Measurements from ENCODE around the gene LNPEP.
"Not testable (repeated sequence)": the region's sequence is repeated elsewhere in the genome, so short reads cannot be mapped to it uniquely, and the experiment has no call there.

The LNPEP gene

DNA sequence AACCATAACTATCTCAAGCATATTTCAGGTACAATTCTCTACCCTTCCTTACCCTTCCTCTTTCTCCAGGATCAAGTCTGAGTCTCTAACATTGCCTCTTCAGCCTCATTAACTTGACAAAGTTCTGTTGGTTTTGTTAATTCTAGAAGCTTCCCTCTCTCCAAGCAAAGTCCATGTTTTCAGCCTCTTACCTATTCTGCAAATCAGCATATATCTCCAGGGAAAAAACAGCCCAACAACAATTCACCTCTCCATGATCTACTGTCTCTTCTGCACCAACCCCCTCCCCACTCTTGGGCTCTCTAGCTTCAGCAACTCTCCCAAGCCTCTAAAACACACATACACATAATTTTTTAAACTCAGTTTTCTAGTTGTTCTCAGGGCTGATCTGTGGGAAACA, 134.4 kb downstream of the LNPEP start:
- Mint-ChIP-seq H3K4me3 (no peak overlapping the region), H3K27me3 (no peaks in the 10 kb centered on the region), H3K36me3 (ENCODE audit: low read depth) (no peaks in the 10 kb centered on the region), H3K9me3 (no peaks in the 10 kb centered on the region), H3K27ac (no peak overlapping the region), H3K4me1 (ENCODE audit: low read depth) (no peaks in the 10 kb centered on the region)

DNA sequence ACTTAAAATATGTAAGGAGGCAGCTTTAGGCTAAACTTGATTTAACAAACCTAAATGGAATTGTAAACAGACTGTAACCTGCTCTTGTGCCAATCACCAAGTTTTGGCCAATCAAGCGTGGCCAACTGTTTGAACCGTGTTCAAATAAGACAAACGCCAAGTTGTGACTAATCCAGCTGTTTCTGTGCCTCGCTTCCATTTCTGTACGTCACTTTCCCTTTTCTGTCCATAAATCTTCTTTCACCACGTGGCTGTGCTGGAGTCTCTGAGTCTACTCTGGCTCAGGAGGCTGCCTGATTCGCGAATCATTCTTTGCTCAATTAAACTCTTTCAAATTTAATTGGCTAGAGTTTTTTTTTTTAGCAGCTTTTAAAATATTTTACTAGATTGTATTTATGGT, 135.2 kb downstream of the LNPEP start:
- H3K4me3 Mint-ChIP-seq, result no peak overlapping the region
- H3K9me3 Mint-ChIP-seq, result no peaks in the 10 kb centered on the region
- H3K4me1 Mint-ChIP-seq (ENCODE audit: low read depth), result no peaks in the 10 kb centered on the region
- H3K27ac Mint-ChIP-seq, result no peak overlapping the region
- H3K36me3 Mint-ChIP-seq (ENCODE audit: low read depth), result no peaks in the 10 kb centered on the region
- H3K27me3 Mint-ChIP-seq, result no peaks in the 10 kb centered on the region

DNA sequence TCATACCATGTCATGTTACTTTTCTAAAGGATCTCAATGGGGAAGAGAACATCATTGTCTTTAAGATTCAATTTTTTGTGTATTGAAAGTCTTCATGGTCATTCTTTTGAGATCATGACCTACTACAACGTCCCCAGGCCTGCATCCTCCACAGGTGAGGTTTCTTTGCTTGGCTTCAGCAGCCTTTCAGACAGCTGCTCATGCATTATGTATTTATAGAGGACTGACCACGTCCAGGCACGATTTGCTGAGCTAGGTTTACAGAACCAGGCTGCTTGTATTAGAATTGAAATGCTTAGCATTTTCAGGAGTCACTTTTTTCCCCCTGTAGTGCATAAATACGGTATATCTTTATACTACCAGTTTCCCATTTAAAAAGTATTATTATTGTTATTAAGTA, 136.1 kb downstream of the LNPEP start:
- H3K9me3 Mint-ChIP-seq, result no peaks in the 10 kb centered on the region
- no peak overlapping the region for H3K27ac Mint-ChIP-seq
- no peaks in the 10 kb centered on the region for H3K36me3 Mint-ChIP-seq (ENCODE audit: low read depth)
- no peaks in the 10 kb centered on the region for H3K27me3 Mint-ChIP-seq
- no peaks in the 10 kb centered on the region for H3K4me1 Mint-ChIP-seq (ENCODE audit: low read depth)
- no peak overlapping the region for H3K4me3 Mint-ChIP-seq

DNA sequence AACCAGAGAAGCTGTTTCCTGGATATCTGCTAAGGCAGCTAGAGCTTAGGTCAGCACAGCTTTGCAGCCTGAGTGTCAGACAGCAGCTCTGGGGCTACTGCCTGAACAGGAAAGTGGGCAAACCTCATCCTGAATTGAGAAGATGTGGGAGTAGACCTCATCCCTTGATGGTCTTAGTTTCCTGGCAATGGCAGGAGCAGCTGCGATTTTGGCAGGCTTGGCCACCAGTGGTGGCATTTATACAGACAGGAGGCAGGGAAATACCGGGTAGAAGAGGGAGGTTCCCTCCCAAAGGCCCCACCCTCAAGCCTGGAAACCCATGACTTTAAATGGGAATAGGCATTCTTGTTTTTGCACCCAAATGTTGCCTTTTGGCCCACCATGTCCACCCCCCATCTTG, 136.8 kb downstream of the LNPEP start:
- Mint-ChIP-seq H3K27me3 (no peaks in the 10 kb centered on the region), H3K4me1 (ENCODE audit: low read depth) (no peaks in the 10 kb centered on the region), H3K4me3 (no peak overlapping the region), H3K9me3 (no peaks in the 10 kb centered on the region), H3K27ac (no peak overlapping the region), H3K36me3 (ENCODE audit: low read depth) (no peaks in the 10 kb centered on the region)

DNA sequence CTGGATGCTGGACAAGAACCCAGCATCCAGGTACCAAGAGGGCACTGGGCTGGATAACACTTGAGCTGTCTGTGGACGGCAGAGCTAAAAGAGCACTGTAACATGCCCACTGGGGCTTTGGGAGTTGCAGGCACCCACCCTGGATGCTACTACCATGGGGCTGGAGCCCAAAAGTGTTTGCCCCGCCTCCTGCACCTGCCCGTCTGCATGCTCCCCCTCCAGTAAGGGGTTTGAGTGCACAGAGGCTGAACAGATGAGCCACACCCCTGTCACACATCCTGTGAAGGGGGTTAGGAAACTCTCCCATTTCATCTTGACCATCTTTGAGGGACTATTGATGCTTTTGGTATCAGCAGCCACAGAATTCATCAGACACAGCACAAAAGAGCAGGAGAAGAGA, 137.5 kb downstream of the LNPEP start:
- H3K9me3 Mint-ChIP-seq, result no peaks in the 10 kb centered on the region
- H3K4me3 Mint-ChIP-seq, result peak overlapping the region; percentile 11

DNA sequence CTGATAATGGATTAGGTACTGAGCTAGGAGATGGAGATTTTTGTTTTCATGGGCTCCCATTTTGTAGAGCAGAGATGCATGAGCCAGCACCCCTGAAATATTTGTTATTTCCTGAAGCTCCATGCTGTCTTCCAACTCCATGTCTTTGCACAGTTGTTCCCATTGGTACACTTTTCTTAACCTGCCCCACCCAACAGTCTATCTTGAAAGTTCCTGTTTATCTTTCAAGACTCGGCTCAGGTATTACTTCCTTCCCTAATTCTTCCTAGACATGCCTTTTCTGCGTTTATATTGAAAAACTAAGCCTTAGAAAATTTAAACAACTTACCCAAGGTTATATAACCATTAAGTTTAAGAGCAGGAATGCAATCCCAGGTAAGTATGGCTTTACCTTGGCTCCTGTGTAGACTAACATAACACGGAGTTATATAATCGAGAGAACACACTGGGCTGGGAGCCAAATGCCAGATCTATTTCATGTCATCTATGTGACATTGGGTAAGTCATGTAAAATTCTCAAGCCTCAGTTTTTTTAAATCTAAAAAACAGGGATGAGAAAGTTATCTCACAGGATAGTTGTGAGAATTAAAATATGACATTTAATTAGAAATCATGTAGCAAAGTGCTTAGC, 139.1 kb downstream of the LNPEP start:
- H3K27ac Mint-ChIP-seq, result no peak overlapping the region
- H3K4me1 Mint-ChIP-seq (ENCODE audit: low read depth), result peaks cover 7% of the 10 kb centered on the region

More for the DNA sequence above, 137.5 kb downstream of the LNPEP start:
- Mint-ChIP-seq H3K27me3 (no peaks in the 10 kb centered on the region), H3K36me3 (ENCODE audit: low read depth) (no peaks in the 10 kb centered on the region), H3K4me1 (ENCODE audit: low read depth) (no peaks in the 10 kb centered on the region), H3K27ac (no peak overlapping the region)

DNA sequence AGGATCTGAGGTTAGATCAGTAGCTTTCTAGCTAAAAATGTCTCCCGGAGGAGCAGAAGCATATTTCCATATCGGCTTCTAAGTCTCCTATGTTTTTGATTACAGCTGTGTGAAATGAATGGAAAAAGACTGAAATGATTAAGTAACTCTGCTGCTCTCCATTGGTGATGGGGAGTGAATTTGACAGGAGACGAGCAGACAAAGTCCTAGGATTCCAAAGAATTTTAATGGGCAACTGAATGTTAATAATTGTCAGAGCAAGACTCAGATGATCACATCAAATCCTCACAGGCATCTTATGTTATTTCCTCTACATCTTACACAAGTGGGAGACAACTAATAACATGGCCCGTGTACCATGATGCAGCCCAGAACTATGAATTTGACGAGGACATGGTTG, 139.8 kb downstream of the LNPEP start:
- H3K4me1 Mint-ChIP-seq (ENCODE audit: low read depth), result peaks cover 7% of the 10 kb centered on the region
- no peaks in the 10 kb centered on the region for H3K27me3 Mint-ChIP-seq
- no peaks in the 10 kb centered on the region for H3K9me3 Mint-ChIP-seq
- no peak overlapping the region for H3K4me3 Mint-ChIP-seq
- no peak overlapping the region for H3K27ac Mint-ChIP-seq
- no peaks in the 10 kb centered on the region for H3K36me3 Mint-ChIP-seq (ENCODE audit: low read depth)

More for the DNA sequence above, 139.1 kb downstream of the LNPEP start:
- Mint-ChIP-seq H3K4me3 (no peak overlapping the region), H3K9me3 (no peaks in the 10 kb centered on the region), H3K27me3 (no peaks in the 10 kb centered on the region), H3K36me3 (ENCODE audit: low read depth) (no peaks in the 10 kb centered on the region)

DNA sequence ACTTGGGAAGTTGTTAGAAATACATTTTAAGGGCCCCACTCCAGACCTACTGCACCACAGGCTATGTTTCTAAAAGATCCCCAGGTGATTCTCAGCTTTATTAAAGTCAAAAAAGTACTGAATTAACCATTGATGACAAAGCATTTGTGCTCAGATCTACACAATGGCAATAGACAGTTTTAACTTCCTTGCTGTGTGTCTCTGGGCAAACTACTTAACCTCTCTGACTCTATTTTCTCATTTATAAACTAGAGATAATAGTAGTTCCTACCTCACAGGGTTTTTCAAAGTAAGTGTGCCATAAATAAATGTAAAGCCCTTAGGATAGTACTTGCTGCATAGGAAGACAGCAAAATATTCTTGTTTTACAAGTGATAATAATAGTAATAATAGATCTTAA, 140.2 kb downstream of the LNPEP start:
- peaks cover 7% of the 10 kb centered on the region for H3K4me1 Mint-ChIP-seq (ENCODE audit: low read depth)
- no peaks in the 10 kb centered on the region for H3K27me3 Mint-ChIP-seq
- no peaks in the 10 kb centered on the region for H3K9me3 Mint-ChIP-seq
- H3K36me3 Mint-ChIP-seq (ENCODE audit: low read depth), result no peaks in the 10 kb centered on the region
- H3K27ac Mint-ChIP-seq, result no peak overlapping the region
- H3K4me3 Mint-ChIP-seq, result no peak overlapping the region

DNA sequence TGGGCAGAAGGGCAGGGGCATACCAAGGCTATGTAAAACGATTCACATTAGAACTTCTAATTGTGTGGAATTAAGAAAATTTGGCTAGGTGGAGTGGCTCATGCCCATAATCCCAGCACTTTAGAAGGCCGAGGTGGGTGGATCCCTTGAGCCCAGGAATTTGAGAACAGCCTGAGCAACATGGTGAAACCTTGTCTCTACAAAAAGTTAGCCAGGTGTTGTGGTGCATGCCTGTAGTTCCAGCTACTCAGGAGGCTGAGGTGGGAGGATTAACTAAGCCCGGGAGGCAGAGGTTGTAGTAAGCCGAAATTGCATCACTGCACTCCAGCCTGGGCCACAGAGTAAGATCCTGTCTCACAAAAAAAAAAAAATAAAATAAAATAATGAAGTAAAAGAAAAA, 141.4 kb downstream of the LNPEP start:
- H3K27me3 Mint-ChIP-seq, result no peaks in the 10 kb centered on the region
- H3K27ac Mint-ChIP-seq, result no peak overlapping the region
- H3K9me3 Mint-ChIP-seq, result no peaks in the 10 kb centered on the region
- H3K36me3 Mint-ChIP-seq (ENCODE audit: low read depth), result no peaks in the 10 kb centered on the region
- H3K4me1 Mint-ChIP-seq (ENCODE audit: low read depth), result peaks cover 13% of the 10 kb centered on the region
- no peak overlapping the region for H3K4me3 Mint-ChIP-seq

DNA sequence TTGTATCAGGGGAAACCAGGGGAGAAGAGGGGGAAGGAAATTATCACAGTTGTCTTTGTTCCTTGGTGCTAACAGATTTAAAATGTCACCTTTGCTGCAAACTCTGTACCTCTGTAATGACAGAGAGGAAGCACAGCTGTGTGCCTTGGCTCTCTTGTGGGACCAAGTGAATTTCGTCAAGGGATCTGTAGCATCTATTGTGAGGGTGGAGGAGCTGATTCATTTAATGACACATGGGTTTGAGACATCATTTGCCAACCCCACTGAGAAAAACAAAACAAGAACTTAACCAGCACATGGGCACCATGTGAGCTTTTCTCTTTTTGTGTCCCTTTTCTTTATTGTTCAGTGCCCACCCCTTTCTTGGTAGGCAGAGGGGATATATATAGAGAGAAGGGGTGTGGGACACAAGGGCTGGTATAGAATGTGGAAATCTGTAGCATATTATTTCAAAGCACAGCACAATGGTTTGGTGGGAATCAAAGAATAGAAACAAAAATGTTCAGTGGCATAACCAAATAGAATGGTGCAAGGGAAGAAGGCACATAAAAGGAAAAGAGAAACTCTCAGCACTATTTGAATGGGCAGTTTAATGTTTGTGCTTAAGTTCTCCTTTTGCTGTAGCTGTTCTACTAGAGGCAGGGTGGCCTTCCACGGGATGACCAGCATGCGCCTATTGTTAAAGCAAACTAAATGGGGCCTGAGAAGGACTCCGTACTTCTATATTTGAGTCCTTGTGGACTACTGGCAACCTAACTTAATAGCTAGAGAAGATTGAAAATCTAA, 143.3 kb downstream of the LNPEP start:
- Mint-ChIP-seq H3K27ac (peak overlapping the region; percentile 10), H3K4me3 (no peak overlapping the region), H3K27me3 (no peaks in the 10 kb centered on the region), H3K4me1 (ENCODE audit: low read depth) (peaks cover 14% of the 10 kb centered on the region), H3K9me3 (no peaks in the 10 kb centered on the region), H3K36me3 (ENCODE audit: low read depth) (no peaks in the 10 kb centered on the region)

DNA sequence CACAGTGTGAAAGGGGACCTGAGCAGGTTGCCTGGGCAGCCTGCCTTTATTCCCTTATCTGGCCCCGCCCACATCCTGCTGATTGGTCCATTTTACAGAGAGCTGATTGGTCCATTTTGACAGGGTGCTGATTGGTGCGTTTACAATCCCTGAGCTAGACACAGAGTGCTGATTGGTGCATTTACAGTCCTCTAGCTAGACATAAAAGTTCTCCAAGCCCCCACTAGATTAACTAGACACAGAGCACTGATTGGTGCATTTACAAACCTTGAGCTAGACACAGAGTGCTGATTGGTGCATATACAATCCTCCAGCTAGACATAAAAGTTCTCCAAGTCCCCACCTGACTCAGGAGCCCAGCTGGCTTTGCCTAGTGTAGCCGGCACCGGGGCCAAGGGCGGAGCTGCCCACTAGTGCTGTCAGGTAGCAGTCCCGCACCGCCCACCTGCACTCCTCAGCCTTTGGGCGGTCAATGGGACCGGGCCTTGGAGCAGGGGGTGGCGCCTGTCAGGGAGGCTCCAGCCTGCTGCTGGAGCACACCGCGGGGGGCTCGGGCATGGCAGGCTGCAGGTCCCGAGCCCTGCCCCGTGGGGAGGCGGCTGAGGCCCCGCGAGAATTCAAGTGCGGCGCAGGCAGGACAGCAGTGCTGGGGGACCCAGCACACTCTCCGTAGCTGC, 149.0 kb downstream of the LNPEP start:
- H3K27me3 Mint-ChIP-seq; H3K9me3 Mint-ChIP-seq; H3K27ac Mint-ChIP-seq; H3K4me1 Mint-ChIP-seq (ENCODE audit: low read depth); H3K36me3 Mint-ChIP-seq (ENCODE audit: low read depth); H3K4me3 Mint-ChIP-seq: not testable (repeated sequence)

DNA sequence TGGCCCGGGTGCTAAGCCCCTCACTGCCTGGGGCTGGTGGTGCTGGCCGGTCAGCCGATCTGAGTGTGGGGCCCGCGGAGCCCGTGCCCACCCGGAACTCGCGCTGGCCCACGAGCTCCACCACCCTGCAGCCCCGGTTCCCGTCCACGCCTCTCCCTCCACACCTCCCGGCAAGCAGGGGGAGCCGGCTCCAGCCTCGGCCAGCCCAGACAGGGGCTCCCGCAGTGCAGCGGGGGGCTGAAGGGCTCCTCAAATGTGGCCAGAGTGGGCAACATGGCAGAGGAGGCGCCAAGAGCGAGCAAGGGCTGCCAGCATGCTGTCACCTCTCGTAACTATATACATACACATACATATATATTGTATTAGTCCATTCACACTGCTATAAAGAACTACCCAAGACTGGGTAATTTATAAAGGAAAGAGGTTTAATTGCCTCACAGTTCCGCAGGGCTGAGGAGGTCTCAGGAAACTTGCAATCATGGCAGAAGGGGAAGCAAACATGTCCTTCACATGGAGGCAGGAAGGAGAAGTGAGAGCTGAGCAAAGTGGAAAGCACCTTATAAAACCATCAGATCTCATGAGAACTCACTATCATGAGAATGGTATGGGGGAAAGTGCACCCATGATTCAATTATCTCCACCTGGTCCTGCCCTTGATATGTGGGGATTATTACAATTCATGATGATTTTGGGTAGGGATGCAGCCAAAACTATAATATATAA, 149.7 kb downstream of the LNPEP start:
- H3K4me3 Mint-ChIP-seq, result no peak overlapping the region
- peaks cover 7% of the 10 kb centered on the region for H3K4me1 Mint-ChIP-seq (ENCODE audit: low read depth)
- no peaks in the 10 kb centered on the region for H3K9me3 Mint-ChIP-seq
- H3K27me3 Mint-ChIP-seq, result no peaks in the 10 kb centered on the region
- no peaks in the 10 kb centered on the region for H3K36me3 Mint-ChIP-seq (ENCODE audit: low read depth)
- H3K27ac Mint-ChIP-seq, result no peak overlapping the region
